ENCODE data around the gene C5orf34.

DNA sequence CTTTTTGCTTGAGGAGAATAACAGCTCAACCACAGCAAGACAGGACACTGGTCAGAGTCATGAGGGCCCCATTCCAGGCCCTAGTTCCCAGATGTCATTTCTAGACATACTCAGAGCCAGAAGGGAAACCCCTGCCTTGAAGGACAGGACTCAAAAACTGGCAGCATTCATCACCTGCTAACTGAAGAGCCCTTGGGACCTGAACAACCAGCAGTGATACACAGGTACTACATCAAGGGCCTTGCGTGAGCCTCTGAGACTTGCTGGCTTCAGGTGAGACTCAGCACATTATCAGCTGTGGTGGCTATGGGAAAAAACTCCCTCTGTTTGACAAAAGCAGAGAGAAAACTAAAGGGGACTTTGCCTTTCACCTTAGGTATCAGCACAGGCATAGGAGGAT, 53.9 kb downstream of the C5orf34 start:
- TF ChIP-seq CTCF (IDR thresholded peaks at IDR 0.05): no peak
- no peak for TF ChIP-seq POLR2A (IDR thresholded peaks at IDR 0.05)
- TF ChIP-seq POLR2AphosphoS5 (IDR thresholded peaks at IDR 0.05): no peak
- no peak for TF ChIP-seq EP300 (IDR thresholded peaks at IDR 0.05)

Data from gastroesophageal sphincter (tissue), 3 donors.